Measurements from ENCODE around the gene WEE2.

DNA sequence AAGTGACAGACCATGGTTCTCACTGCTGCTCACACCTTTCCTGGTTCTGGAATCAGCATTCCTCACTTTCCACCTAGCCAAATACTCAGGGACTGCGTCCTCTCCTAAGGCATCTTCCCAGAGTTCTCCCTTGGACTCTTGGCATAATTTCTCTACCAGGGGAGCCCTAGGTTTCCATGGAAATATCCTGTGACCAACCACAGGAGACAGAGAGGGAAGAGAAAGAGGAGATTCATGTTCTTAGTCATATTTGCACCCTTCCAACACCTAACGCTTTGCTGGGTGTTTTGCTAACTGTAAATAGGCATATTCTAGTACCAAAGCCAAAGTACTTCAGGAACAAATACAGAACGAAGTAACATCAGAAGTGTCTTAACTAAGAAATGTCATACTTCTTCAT is 34.8 kb upstream of the WEE2 start:
- no peak for TF ChIP-seq POLR2A (IDR thresholded peaks at IDR 0.05)
- TF ChIP-seq CTCF (IDR thresholded peaks at IDR 0.05), result no peak
- no peak for TF ChIP-seq POLR2AphosphoS5 (IDR thresholded peaks at IDR 0.05; ENCODE audit: insufficient read depth in 1 of 2, low read depth in 1 of 2)
